CD8-positive, alpha-beta memory T cell (primary cell): ENCODE data around the gene NAALADL2. TPM values are rescaled to one million over a fixed set of nuclear protein-coding genes. Genes with fewer than 3 reads are reported as not detected.

ENCODE experiments used
- CTCF ChIA-PET: fragments of 350-600 bp; sonication (Branson Sonifier 250); formaldehyde crosslinking; loops from one replicate; lab custom pipeline; 2021; ENCODE audit warnings: antibody characterized with exemption; lab: Charles Lee
- POLR2A ChIA-PET: fragments of 350-600 bp; sonication (Branson Sonifier 250); formaldehyde crosslinking; loops from one replicate; lab custom pipeline; 2021; ENCODE audit warnings: antibody characterized with exemption; lab: Charles Lee
- DNase-seq, 5 donors: peaks; one replicate each; pipeline versions ENCODE4 v3.0.0 to v3.0.0-alpha.2; 2020 to 2022; ENCODE audit warnings: mixed read lengths in 1 of 5
- H3K27ac ChIP-seq: one replicate; pipeline ENCODE4 v1.7.0; 2013; ENCODE audit warnings: low read depth, mild to moderate bottlenecking, low read length, moderate library complexity
- H3K27me3 ChIP-seq: 2 replicates; pipeline ENCODE4 v1.7.0; 2013; ENCODE audit warnings: low read length, mild to moderate bottlenecking; ENCODE audit not compliant: insufficient read depth, poor library complexity, severe bottlenecking
- H3K36me3 ChIP-seq: 2 replicates; pipeline ENCODE4 v1.7.0; 2013; ENCODE audit warnings: mild to moderate bottlenecking, low read length, moderate library complexity; ENCODE audit not compliant: insufficient read depth
- H3K4me1 ChIP-seq: 2 replicates; pipeline ENCODE4 v1.7.0; 2013; ENCODE audit warnings: mild to moderate bottlenecking, low read length, moderate library complexity; ENCODE audit not compliant: insufficient read depth
- H3K4me3 ChIP-seq: 2 replicates; pipeline ENCODE4 v1.7.0; 2013; ENCODE audit warnings: mild to moderate bottlenecking, low read length
- H3K9me3 ChIP-seq: 2 replicates; pipeline ENCODE4 v1.7.0; 2013; ENCODE audit warnings: mild to moderate bottlenecking, low read length
- H3K27ac Mint-ChIP-seq, 8 donors: one replicate each; pipeline ENCODE4 v1.8.0; 2020 to 2021; ENCODE audit warnings: mixed read lengths in 8 of 8, mild to moderate bottlenecking in 6 of 8, inconsistent platforms in 3 of 8, moderate library complexity in 3 of 8
- H3K27me3 Mint-ChIP-seq, 2 donors: one replicate each; pipeline ENCODE4 v1.8.0; 2020 to 2021; ENCODE audit warnings: mixed read lengths in 2 of 2, mild to moderate bottlenecking in 1 of 2, moderate library complexity in 1 of 2
- H3K36me3 Mint-ChIP-seq, 3 donors: one replicate each; pipeline ENCODE4 v1.8.0; 2020 to 2021; ENCODE audit warnings: mixed read lengths in 3 of 3, inconsistent platforms in 1 of 3, mild to moderate bottlenecking in 1 of 3
- H3K4me1 Mint-ChIP-seq, 3 donors: one replicate each; pipeline ENCODE4 v1.8.0; 2020 to 2021; ENCODE audit warnings: mixed read lengths in 3 of 3, inconsistent platforms in 1 of 3, mild to moderate bottlenecking in 1 of 3
- H3K4me3 Mint-ChIP-seq, 7 donors: one replicate each; pipeline ENCODE4 v1.8.0; 2020 to 2021; ENCODE audit warnings: mixed read lengths in 7 of 7, mild to moderate bottlenecking in 6 of 7, moderate library complexity in 4 of 7, inconsistent platforms in 2 of 7
- H3K9me3 Mint-ChIP-seq, 5 donors: one replicate each; pipeline ENCODE4 v1.8.0; 2020 to 2022; ENCODE audit warnings: mixed read lengths in 5 of 5, mild to moderate bottlenecking in 3 of 5, moderate library complexity in 2 of 5, inconsistent platforms in 1 of 5
- polyA plus RNA-seq: library from polyadenylated mRNA; unstranded; fragments of 300-500 nt; fragmentation: Illumina TruSeq; gene quantifications from one replicate; pipeline ENCODE4 v1.2.3, GENCODE V29; 2021
- total RNA-seq, 2 experiments: library from RNA; stranded (reverse); gene quantifications; one replicate each; pipeline ENCODE4 v1.2.3, GENCODE V29; 2021

NAALADL2 gene
- total and polyA plus RNA-seq, 3 experiments from 2014 or later: not detected

DNA sequence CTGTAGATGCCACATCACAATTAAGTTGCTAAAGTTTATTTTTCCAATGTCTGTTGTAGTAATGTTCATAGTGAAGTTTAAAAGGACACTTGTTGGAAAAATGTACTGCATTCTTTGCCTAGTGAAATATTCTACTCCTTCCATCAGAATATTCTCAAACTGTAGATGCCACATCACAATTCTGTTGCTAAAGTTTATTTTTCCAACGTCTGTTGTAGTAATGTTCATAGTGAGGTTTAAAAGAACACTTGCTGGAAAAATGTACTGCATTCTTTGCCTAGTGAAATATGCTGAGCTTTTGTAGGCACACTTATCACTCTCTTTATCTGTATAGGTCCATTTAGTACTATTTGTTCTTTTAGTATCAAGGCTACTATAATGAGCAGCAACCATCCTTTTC is 836.1 kb downstream of the NAALADL2 start:
- Mint-ChIP-seq H3K36me3 (no peaks in the 10 kb centered on the region), H3K9me3 (peaks cover 0 to 16% (median 2%) of the 10 kb centered on the region in 5 donors), H3K27me3 (no peaks in the 10 kb centered on the region), H3K4me1 (no peaks in the 10 kb centered on the region), H3K27ac (no peak overlapping the region), H3K4me3 (no peak overlapping the region)
- CTCF ChIA-PET: no interaction called here
- no peak for DNase-seq
- POLR2A ChIA-PET: no interaction called here
- no peak overlapping the region for H3K4me3 ChIP-seq
- no peaks in the 10 kb centered on the region for H3K27me3 ChIP-seq
- no peaks in the 10 kb centered on the region for H3K36me3 ChIP-seq
- no peaks in the 10 kb centered on the region for H3K4me1 ChIP-seq
- H3K9me3 ChIP-seq: no peaks in the 10 kb centered on the region
- no peak overlapping the region for H3K27ac ChIP-seq

DNA sequence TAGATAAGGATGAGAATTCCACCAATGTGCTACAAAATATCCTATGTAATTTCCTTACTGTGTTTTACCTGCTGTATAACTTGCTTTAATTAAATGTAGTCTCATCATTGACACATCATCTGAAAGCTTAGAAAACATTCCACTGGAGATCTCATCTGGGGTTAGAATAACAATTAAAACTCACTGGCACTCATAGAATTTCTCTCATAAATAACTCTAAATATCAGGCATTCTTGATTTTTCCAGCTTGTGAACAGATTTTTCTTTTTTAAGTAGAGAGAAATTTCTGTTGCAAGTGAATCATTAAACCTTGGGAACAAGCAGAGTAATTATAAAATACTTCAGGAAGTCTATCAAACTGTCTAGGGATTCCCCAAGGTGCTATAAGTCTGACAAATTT is 843.8 kb downstream of the NAALADL2 start:
- Histone ChIP-seq H3K9me3 (no peaks in the 10 kb centered on the region), H3K4me1 (no peaks in the 10 kb centered on the region), H3K4me3 (no peak overlapping the region), H3K27ac (no peak overlapping the region), H3K27me3 (no peaks in the 10 kb centered on the region), H3K36me3 (no peaks in the 10 kb centered on the region)
- no peaks in the 10 kb centered on the region for H3K36me3 Mint-ChIP-seq
- H3K4me1 Mint-ChIP-seq: no peaks in the 10 kb centered on the region
- POLR2A ChIA-PET: no interaction called here
- H3K27me3 Mint-ChIP-seq: no peaks in the 10 kb centered on the region
- DNase-seq: no peak
- CTCF ChIA-PET: no interaction called here
- no peak overlapping the region for H3K27ac Mint-ChIP-seq
- H3K9me3 Mint-ChIP-seq: peaks cover 0 to 29% (median 2%) of the 10 kb centered on the region in 5 donors
- no peak overlapping the region for H3K4me3 Mint-ChIP-seq

DNA sequence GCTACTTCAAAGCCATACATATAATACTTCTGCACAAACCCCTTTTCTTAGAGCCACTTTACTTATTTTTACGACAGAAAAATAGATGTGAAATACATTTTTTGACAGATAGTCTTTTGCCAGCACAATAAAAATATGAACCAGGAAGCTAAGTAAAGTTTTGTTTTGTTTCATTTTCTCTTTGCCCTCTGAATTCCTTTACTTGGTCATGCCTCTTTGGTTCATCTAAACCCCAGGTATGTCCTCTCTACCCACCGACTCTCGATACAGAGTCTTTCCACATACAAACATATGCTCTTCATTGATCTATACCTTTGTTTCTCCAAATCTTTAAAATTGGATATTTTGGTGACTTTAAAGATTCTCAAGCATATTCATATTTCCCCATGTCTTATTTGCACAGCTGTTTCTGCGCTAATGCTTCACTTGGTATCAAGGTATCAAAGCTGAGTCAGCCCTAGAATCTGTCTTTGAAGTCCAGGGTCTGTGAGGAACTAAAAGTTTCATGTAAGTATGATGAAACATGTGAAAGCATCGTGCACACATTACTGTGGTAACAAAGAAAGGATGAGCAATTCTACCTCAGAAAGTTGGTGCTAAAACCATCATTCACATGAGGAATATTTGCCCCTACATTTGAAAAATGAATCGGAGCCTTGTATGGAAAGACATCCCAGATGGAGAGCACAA is 845.4 kb downstream of the NAALADL2 start:
- POLR2A ChIA-PET: no interaction called here
- no peak for DNase-seq
- Mint-ChIP-seq H3K27me3 (no peaks in the 10 kb centered on the region), H3K27ac (no peak overlapping the region), H3K36me3 (no peaks in the 10 kb centered on the region), H3K4me3 (no peak overlapping the region), H3K4me1 (no peaks in the 10 kb centered on the region), H3K9me3 (peaks cover 0 to 40% (median 2%) of the 10 kb centered on the region in 5 donors)
- H3K4me1 ChIP-seq: no peaks in the 10 kb centered on the region
- no peaks in the 10 kb centered on the region for H3K27me3 ChIP-seq
- no peaks in the 10 kb centered on the region for H3K9me3 ChIP-seq
- no peak overlapping the region for H3K27ac ChIP-seq
- H3K4me3 ChIP-seq: no peak overlapping the region
- H3K36me3 ChIP-seq: no peaks in the 10 kb centered on the region
- CTCF ChIA-PET: no interaction called here

DNA sequence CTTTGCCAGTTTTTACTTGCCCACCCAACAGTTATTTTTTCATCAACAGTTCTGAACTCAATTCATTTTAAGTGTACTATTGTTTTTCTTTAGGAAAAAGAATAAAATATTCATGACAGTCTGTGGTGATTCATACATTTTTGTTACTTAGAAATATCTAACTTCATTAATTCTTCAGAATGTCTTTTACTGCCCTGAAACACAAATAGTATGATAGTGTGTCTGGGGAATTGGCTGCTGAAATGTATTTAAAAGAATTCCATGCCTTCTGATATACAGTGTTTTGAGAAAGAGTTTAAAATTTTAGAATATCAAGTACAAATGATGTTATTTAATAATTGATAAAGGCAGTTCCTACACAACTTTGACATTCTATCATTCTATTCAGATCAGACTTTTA is 854.1 kb downstream of the NAALADL2 start:
- H3K4me3 ChIP-seq: no peak overlapping the region
- Mint-ChIP-seq H3K27me3 (no peaks in the 10 kb centered on the region), H3K27ac (no peak overlapping the region), H3K4me3 (no peak overlapping the region), H3K9me3 (peaks cover 0 to 31% (median 2%) of the 10 kb centered on the region in 5 donors), H3K4me1 (no peaks in the 10 kb centered on the region), H3K36me3 (no peaks in the 10 kb centered on the region)
- no peak overlapping the region for H3K27ac ChIP-seq
- H3K9me3 ChIP-seq: no peaks in the 10 kb centered on the region
- H3K36me3 ChIP-seq: no peaks in the 10 kb centered on the region
- H3K4me1 ChIP-seq: no peaks in the 10 kb centered on the region
- no peaks in the 10 kb centered on the region for H3K27me3 ChIP-seq
- ChIA-PET CTCF (no interaction called here), POLR2A (no interaction called here)
- no peak for DNase-seq

DNA sequence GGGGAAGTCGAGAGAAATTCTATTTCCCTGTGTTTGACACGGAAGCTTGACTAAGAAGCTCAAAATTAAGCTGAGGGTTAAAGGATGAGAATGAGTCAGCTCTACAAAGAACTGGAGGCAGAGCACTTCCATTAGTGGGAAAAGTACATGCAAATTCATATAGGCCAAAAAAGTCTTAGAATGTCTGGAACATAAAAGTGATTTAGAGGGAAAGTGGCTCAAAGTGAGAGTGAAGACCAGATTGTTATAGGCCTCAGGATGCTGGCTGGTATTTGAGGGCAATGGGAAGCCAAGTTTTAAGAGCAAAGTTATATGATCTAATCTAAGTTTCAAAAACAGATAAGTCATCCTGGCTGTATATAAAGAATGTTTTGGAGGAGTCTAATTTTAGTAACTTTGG is 857.3 kb downstream of the NAALADL2 start:
- H3K36me3 ChIP-seq: no peaks in the 10 kb centered on the region
- Mint-ChIP-seq H3K4me3 (no peak overlapping the region), H3K27ac (no peak overlapping the region), H3K36me3 (no peaks in the 10 kb centered on the region), H3K27me3 (no peaks in the 10 kb centered on the region), H3K4me1 (no peaks in the 10 kb centered on the region), H3K9me3 (peaks cover 0 to 12% (median 6%) of the 10 kb centered on the region in 5 donors)
- no peaks in the 10 kb centered on the region for H3K4me1 ChIP-seq
- no peak for DNase-seq
- H3K9me3 ChIP-seq: no peaks in the 10 kb centered on the region
- H3K27ac ChIP-seq: no peak overlapping the region
- ChIA-PET CTCF (no interaction called here), POLR2A (no interaction called here)
- H3K27me3 ChIP-seq: no peaks in the 10 kb centered on the region
- H3K4me3 ChIP-seq: no peak overlapping the region

DNA sequence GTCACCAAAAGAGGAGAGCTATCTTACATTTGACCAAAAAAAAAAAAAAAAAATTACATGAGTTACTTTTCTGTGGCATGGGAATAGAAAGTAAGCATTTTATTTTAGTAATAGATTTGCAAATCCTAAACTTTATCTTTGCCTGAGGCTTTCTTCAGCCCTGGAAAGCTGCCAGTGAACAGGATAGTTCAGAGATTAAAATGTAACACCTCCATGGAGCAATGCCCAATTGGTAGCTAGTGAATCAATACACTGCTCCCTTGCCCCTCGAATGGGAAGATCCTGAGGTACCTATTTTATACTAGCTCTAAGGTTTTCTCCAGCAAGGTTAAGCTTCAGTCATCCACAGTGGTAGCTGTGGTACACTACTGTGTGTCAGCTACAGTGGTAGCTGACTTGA is 867.1 kb downstream of the NAALADL2 start:
- H3K9me3 ChIP-seq: no peaks in the 10 kb centered on the region
- no peak overlapping the region for H3K27ac ChIP-seq
- ChIA-PET CTCF (no interaction called here), POLR2A (no interaction called here)
- H3K36me3 ChIP-seq: no peaks in the 10 kb centered on the region
- H3K9me3 Mint-ChIP-seq: peaks cover 0 to 8% (median 0%) of the 10 kb centered on the region in 5 donors
- no peaks in the 10 kb centered on the region for H3K27me3 ChIP-seq
- no peak for DNase-seq
- H3K27me3 Mint-ChIP-seq: no peaks in the 10 kb centered on the region
- H3K4me3 Mint-ChIP-seq: no peak overlapping the region
- no peaks in the 10 kb centered on the region for H3K4me1 ChIP-seq
- H3K27ac Mint-ChIP-seq: no peak overlapping the region
- H3K4me3 ChIP-seq: no peak overlapping the region
- H3K36me3 Mint-ChIP-seq: no peaks in the 10 kb centered on the region
- no peaks in the 10 kb centered on the region for H3K4me1 Mint-ChIP-seq

DNA sequence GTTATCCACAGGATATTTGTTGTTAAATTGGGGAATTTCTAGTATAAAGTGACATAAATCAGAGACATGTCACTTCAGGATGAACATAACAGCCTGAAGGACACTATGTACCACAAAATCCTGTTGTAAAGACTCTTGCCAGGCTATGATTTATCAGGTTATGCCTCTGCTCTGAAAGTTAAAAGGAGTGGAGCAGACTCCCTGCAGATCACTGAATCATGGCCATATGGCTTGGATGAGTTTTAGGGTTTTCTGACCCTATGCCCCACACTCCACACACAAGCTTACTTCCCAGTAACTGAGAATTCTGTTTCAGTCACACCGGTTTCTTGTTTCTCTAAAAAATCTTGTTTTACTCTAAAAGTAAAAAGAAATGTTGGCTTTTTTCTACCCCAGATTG is 869.4 kb downstream of the NAALADL2 start:
- H3K9me3 Mint-ChIP-seq: peaks cover 0 to 12% (median 2%) of the 10 kb centered on the region in 5 donors
- Histone ChIP-seq H3K27ac (no peak overlapping the region), H3K27me3 (no peaks in the 10 kb centered on the region), H3K4me1 (no peaks in the 10 kb centered on the region), H3K36me3 (no peaks in the 10 kb centered on the region), H3K9me3 (peaks cover 4% of the 10 kb centered on the region), H3K4me3 (no peak overlapping the region)
- DNase-seq: no peak
- no peaks in the 10 kb centered on the region for H3K4me1 Mint-ChIP-seq
- H3K4me3 Mint-ChIP-seq: no peak overlapping the region
- ChIA-PET CTCF (no interaction called here), POLR2A (no interaction called here)
- no peaks in the 10 kb centered on the region for H3K27me3 Mint-ChIP-seq
- no peaks in the 10 kb centered on the region for H3K36me3 Mint-ChIP-seq
- H3K27ac Mint-ChIP-seq: no peak overlapping the region

DNA sequence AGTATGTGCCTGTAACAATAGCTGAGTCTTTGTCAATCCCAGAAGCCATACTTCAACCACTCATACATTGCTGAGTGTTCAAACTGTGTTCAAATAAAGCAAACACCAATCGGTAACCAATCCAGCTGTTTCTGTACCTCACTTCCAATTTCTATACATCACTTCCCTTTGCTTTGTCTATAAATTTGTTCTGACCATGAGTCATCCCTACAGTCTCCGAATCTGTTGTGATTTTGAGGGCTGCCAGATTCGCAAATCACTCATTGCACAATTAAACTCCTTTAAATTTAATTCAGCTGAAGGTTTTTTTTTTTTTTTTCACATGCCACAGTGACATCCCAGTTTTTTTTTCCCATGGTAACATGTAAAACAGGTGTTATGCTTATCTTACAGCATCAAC is 870.3 kb downstream of the NAALADL2 start:
- H3K27ac Mint-ChIP-seq: no peak overlapping the region
- CTCF ChIA-PET: no interaction called here
- no peaks in the 10 kb centered on the region for H3K27me3 ChIP-seq

More for the DNA sequence above, 870.3 kb downstream of the NAALADL2 start:
- no peak overlapping the region for H3K27ac ChIP-seq
- H3K9me3 ChIP-seq: peaks cover 4% of the 10 kb centered on the region
- H3K36me3 ChIP-seq: no peaks in the 10 kb centered on the region
- no peaks in the 10 kb centered on the region for H3K4me1 Mint-ChIP-seq
- H3K27me3 Mint-ChIP-seq: no peaks in the 10 kb centered on the region
- H3K4me3 Mint-ChIP-seq: no peak overlapping the region
- peaks cover 0 to 12% (median 2%) of the 10 kb centered on the region in 5 donors for H3K9me3 Mint-ChIP-seq
- H3K4me1 ChIP-seq: no peaks in the 10 kb centered on the region
- H3K36me3 Mint-ChIP-seq: no peaks in the 10 kb centered on the region
- POLR2A ChIA-PET: no interaction called here
- no peak for DNase-seq
- H3K4me3 ChIP-seq: no peak overlapping the region
